ENCODE data around the gene CDAN1.

DNA sequence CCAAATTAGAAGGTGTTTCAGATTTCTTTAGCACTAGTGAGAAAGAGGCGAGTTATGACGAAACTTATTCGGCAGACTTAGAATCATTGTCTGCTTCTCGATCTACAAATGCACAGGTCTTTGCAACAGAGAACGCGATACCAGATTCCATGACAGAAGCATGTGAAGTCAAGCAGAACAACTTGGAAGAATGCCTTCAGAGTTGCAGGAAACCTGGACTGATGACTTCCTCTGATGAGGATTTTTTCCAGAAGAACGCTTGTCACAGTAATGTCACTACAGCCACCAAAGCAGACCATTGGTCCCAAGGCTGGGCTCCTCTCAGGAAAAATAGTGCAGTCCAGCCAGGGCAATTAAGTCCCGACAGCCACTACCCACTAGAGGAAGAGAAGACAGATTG, 50.6 kb downstream of the CDAN1 start:
- TF ChIP-seq POLR2A (IDR thresholded peaks at IDR 0.05): no peak
- TF ChIP-seq, protein P1, sequence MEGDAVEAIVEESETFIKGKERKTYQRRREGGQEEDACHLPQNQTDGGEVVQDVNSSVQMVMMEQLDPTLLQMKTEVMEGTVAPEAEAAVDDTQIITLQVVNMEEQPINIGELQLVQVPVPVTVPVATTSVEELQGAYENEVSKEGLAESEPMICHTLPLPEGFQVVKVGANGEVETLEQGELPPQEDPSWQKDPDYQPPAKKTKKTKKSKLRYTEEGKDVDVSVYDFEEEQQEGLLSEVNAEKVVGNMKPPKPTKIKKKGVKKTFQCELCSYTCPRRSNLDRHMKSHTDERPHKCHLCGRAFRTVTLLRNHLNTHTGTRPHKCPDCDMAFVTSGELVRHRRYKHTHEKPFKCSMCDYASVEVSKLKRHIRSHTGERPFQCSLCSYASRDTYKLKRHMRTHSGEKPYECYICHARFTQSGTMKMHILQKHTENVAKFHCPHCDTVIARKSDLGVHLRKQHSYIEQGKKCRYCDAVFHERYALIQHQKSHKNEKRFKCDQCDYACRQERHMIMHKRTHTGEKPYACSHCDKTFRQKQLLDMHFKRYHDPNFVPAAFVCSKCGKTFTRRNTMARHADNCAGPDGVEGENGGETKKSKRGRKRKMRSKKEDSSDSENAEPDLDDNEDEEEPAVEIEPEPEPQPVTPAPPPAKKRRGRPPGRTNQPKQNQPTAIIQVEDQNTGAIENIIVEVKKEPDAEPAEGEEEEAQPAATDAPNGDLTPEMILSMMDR (IDR thresholded peaks at IDR 0.05): no peak

Measured in stomach (tissue), 4 donors.